Erythroblast (primary cell): Measurements from ENCODE around the gene SLC6A9.

Experiments used
- GATA1 ChIP-seq: IDR thresholded peaks from 2 replicates; pipeline ENCODE4 v1.6.1; 2011; ENCODE audit warnings: low read depth, mild to moderate bottlenecking, control low read depth, low read length, moderate library complexity
- POLR2A ChIP-seq: IDR thresholded peaks from 2 replicates; pipeline ENCODE4 v1.6.1; 2011; ENCODE audit warnings: mild to moderate bottlenecking, low read length

GRCh38 chr1:44072821-44073220, 41.6 kb upstream of the SLC6A9 start:
- TF ChIP-seq POLR2A = no peak
- no peak for TF ChIP-seq GATA1
